ENCODE data around the gene RALGPS1.
A peak's percentile ranks its signal among the peaks of the same experiment; 100 is the strongest.

Gene RALGPS1

DNA sequence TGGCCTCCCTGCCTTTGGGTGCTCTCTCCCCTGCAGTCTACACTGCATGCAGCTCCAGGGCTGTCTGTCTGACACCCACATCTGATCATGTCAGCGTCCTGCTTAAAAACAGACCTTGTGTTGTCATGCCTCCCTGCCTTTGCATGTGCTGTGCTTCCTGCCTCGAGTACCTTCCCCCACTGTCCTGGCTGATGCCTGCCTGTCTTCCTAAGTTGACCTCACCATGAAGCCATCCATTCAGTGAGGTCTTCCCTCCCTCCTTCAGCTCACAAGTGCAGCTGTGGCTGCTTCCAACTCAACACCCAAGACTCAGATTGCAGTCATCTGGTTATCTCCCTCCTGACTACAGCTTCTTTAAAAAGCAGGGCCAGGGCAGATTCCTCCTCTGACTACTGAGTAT lies 202.4 kb downstream of the RALGPS1 start:
- no peak overlapping the region for H3K27ac ChIP-seq (replicated peaks)
- H3K27me3 ChIP-seq (ENCODE audit: insufficient read depth, poor library complexity, severe bottlenecking), result peaks cover 9% of the 10 kb centered on the region
- no peak for DNase-seq (ENCODE audit: low read depth in 1 of 2, low spot score in 1 of 2)
- TF ChIP-seq, protein P1, sequence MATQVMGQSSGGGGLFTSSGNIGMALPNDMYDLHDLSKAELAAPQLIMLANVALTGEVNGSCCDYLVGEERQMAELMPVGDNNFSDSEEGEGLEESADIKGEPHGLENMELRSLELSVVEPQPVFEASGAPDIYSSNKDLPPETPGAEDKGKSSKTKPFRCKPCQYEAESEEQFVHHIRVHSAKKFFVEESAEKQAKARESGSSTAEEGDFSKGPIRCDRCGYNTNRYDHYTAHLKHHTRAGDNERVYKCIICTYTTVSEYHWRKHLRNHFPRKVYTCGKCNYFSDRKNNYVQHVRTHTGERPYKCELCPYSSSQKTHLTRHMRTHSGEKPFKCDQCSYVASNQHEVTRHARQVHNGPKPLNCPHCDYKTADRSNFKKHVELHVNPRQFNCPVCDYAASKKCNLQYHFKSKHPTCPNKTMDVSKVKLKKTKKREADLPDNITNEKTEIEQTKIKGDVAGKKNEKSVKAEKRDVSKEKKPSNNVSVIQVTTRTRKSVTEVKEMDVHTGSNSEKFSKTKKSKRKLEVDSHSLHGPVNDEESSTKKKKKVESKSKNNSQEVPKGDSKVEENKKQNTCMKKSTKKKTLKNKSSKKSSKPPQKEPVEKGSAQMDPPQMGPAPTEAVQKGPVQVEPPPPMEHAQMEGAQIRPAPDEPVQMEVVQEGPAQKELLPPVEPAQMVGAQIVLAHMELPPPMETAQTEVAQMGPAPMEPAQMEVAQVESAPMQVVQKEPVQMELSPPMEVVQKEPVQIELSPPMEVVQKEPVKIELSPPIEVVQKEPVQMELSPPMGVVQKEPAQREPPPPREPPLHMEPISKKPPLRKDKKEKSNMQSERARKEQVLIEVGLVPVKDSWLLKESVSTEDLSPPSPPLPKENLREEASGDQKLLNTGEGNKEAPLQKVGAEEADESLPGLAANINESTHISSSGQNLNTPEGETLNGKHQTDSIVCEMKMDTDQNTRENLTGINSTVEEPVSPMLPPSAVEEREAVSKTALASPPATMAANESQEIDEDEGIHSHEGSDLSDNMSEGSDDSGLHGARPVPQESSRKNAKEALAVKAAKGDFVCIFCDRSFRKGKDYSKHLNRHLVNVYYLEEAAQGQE (IDR thresholded peaks at IDR 0.05; ENCODE audit: insufficient replicate concordance, low read depth), result no peak
- no peak for TF ChIP-seq GABPA (IDR thresholded peaks at IDR 0.05; ENCODE audit: low read depth)
- TF ChIP-seq POLR2AphosphoS5 (IDR thresholded peaks at IDR 0.05; ENCODE audit: low read depth), result no peak
- no peak for TF ChIP-seq SPI1 (IDR thresholded peaks at IDR 0.05; ENCODE audit: borderline replicate concordance, low read depth)
- TF ChIP-seq, protein P2, sequence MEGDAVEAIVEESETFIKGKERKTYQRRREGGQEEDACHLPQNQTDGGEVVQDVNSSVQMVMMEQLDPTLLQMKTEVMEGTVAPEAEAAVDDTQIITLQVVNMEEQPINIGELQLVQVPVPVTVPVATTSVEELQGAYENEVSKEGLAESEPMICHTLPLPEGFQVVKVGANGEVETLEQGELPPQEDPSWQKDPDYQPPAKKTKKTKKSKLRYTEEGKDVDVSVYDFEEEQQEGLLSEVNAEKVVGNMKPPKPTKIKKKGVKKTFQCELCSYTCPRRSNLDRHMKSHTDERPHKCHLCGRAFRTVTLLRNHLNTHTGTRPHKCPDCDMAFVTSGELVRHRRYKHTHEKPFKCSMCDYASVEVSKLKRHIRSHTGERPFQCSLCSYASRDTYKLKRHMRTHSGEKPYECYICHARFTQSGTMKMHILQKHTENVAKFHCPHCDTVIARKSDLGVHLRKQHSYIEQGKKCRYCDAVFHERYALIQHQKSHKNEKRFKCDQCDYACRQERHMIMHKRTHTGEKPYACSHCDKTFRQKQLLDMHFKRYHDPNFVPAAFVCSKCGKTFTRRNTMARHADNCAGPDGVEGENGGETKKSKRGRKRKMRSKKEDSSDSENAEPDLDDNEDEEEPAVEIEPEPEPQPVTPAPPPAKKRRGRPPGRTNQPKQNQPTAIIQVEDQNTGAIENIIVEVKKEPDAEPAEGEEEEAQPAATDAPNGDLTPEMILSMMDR (IDR thresholded peaks at IDR 0.05; ENCODE audit: insufficient read depth, low read length), result no peak
- H3K4me3 ChIP-seq (replicated peaks; ENCODE audit: insufficient read depth, low read length), result no peak overlapping the region

DNA sequence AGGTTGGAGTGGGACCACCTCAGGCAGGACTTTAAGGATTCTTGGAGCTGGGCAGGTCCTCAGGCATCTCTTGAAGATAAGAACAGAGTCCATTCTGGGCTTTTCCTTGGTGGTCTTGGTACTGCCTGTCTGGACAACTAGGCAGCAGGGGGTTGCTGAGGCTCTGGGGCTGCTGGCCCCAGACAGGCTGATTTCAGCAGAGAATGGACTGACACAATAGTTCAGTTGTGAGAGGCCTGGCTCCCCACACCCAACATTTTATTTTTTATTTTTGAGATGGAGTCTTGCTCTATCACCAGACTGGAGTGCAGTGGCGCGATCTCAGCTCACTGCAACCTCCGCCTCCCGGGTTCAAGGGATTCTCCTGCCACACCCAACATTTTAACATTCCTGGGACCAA lies 203.2 kb downstream of the RALGPS1 start:
- H3K27me3 ChIP-seq (ENCODE audit: insufficient read depth, poor library complexity, severe bottlenecking), result peaks cover 16% of the 10 kb centered on the region
- TF ChIP-seq, protein P2 (IDR thresholded peaks at IDR 0.05; ENCODE audit: insufficient read depth, low read length), result no peak
- TF ChIP-seq POLR2AphosphoS5 (IDR thresholded peaks at IDR 0.05; ENCODE audit: low read depth), result no peak
- TF ChIP-seq, protein P1 (IDR thresholded peaks at IDR 0.05; ENCODE audit: insufficient replicate concordance, low read depth), result no peak
- no peak for TF ChIP-seq SPI1 (IDR thresholded peaks at IDR 0.05; ENCODE audit: borderline replicate concordance, low read depth)
- TF ChIP-seq GABPA (IDR thresholded peaks at IDR 0.05; ENCODE audit: low read depth), result no peak
- no peak overlapping the region for H3K27ac ChIP-seq (replicated peaks)
- no peak for DNase-seq (ENCODE audit: low read depth in 1 of 2, low spot score in 1 of 2)
- H3K4me3 ChIP-seq (replicated peaks; ENCODE audit: insufficient read depth, low read length), result no peak overlapping the region

DNA sequence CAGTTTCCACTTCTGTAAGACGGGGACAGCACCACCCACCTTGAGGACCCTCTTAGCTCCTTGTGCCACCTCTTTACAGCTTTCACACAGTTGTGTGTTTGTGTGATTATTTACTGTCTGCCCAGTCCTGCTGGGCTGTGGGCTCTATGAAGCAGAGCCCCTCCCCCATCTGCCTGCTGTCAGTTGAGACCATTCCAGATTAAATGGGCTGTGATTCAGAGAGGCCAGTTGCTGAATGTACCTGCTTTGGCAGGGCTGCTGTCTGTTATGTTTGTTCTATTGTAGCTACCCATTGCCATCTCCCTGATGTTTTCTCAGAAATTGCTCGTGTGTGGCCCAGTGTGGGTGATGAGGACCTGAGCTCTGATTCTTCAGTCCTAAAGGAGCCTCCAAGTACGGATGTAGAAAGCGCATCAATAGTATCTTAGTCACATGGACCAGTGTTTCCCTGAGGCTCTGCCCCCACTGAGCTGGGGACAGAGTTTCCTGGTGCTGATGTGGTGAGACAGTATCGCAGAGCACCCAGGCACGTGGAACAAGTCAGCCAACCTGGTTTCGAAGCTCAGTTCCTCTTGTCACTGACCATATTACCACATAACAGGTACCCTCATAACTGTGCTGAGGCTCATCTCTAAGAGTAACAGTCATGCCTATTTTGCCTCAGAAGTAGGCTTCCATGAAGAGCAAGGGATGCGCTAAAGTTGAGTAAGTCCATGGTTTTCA lies 204.2 kb downstream of the RALGPS1 start:
- H3K27ac ChIP-seq (replicated peaks), result no peak overlapping the region
- TF ChIP-seq, protein P2 (IDR thresholded peaks at IDR 0.05; ENCODE audit: insufficient read depth, low read length), result no peak
- TF ChIP-seq POLR2AphosphoS5 (IDR thresholded peaks at IDR 0.05; ENCODE audit: low read depth) (no peak), GABPA (IDR thresholded peaks at IDR 0.05; ENCODE audit: low read depth) (no peak)
- TF ChIP-seq, protein P1 (IDR thresholded peaks at IDR 0.05; ENCODE audit: insufficient replicate concordance, low read depth), result no peak
- DNase-seq (ENCODE audit: low read depth in 1 of 2, low spot score in 1 of 2), result peak in 1 of 2 experiments; percentile 8
- no peak overlapping the region for H3K4me3 ChIP-seq (replicated peaks; ENCODE audit: insufficient read depth, low read length)
- peaks cover 16% of the 10 kb centered on the region for H3K27me3 ChIP-seq (ENCODE audit: insufficient read depth, poor library complexity, severe bottlenecking)
